Endodermal cell (in vitro differentiated cells): ENCODE data around the gene HYAL1. TPM values are rescaled to one million over a fixed set of nuclear protein-coding genes. Genes with fewer than 3 reads are reported as not detected.

Experiments
- DNase-seq: peaks from one replicate; pipeline ENCODE4 v3.0.0-alpha.2; 2017
- H3K27ac ChIP-seq: 2 replicates; pipeline ENCODE4 v1.5.1; 2013; ENCODE audit warnings: mild to moderate bottlenecking, low read depth, low read length, moderate library complexity
- H3K27me3 ChIP-seq: 2 replicates; pipeline ENCODE4 v1.6.1; 2013; ENCODE audit warnings: mild to moderate bottlenecking, low read length, moderate library complexity; ENCODE audit not compliant: insufficient read depth, control insufficient read depth, poor library complexity, severe bottlenecking
- H3K36me3 ChIP-seq: 2 replicates; pipeline ENCODE4 v1.7.0; 2013; ENCODE audit warnings: mild to moderate bottlenecking, low read length, moderate library complexity; ENCODE audit not compliant: control insufficient read depth, insufficient read depth
- H3K4me1 ChIP-seq: one replicate; pipeline ENCODE4 v1.7.0; 2013; ENCODE audit warnings: low read length; ENCODE audit not compliant: control insufficient read depth, insufficient read depth
- H3K4me3 ChIP-seq: 2 replicates; pipeline ENCODE4 v1.5.1; 2013; ENCODE audit warnings: mild to moderate bottlenecking, low read length, moderate library complexity
- H3K9ac ChIP-seq: 2 replicates; pipeline ENCODE4 v1.6.1; 2013; ENCODE audit warnings: mild to moderate bottlenecking, low read length, moderate library complexity; ENCODE audit not compliant: poor library complexity, severe bottlenecking; ENCODE audit errors: extremely low read depth
- H3K9me3 ChIP-seq: 2 replicates; pipeline ENCODE4 v1.6.1; 2013; ENCODE audit warnings: mild to moderate bottlenecking, low read length, moderate library complexity; ENCODE audit not compliant: control insufficient read depth
- H3K27ac Mint-ChIP-seq: 2 replicates; pipeline ENCODE4 v1.8.0; 2020; ENCODE audit warnings: mixed read lengths
- H3K27me3 Mint-ChIP-seq: 2 replicates; pipeline ENCODE4 v1.8.0; 2021; ENCODE audit warnings: mild to moderate bottlenecking, mixed read lengths; ENCODE audit not compliant: insufficient read depth
- H3K36me3 Mint-ChIP-seq: 2 replicates; pipeline ENCODE4 v1.8.0; 2020; ENCODE audit warnings: low read depth, mixed read lengths
- H3K4me1 Mint-ChIP-seq: 2 replicates; pipeline ENCODE4 v1.8.0; 2020; ENCODE audit warnings: mixed read lengths
- H3K4me3 Mint-ChIP-seq: 2 replicates; pipeline ENCODE4 v1.8.0; 2020; ENCODE audit warnings: mild to moderate bottlenecking, moderate library complexity, mixed read lengths
- H3K9me3 Mint-ChIP-seq: 2 replicates; pipeline ENCODE4 v1.8.0; 2020; ENCODE audit warnings: mild to moderate bottlenecking, mixed read lengths
- WGBS, 2 experiments: methylation state at CpG; one replicate each; pipeline versions ENCODE4 v1.1.5 to v1.1.7; 2013; ENCODE audit warnings: missing lambda C conversion rate in 2 of 2, mixed read lengths in 1 of 2; ENCODE audit not compliant: insufficient coverage in 1 of 2, insufficient read length in 1 of 2; 5-methylcytosine and 5-hydroxymethylcytosine counted together
- total RNA-seq, 2 donors: library from RNA; stranded (reverse); fragmentation: NEBNext Ultra II Directional in 1 of 2; extraction: Animal tissue kit (Norgen Biotek cat#: 25700) in 1 of 2; gene quantifications; 2 replicates in 1 of 2; 3 replicates in 1 of 2; pipeline ENCODE4 v1.2.1, GENCODE V29; 2021
- TF ChIP-seq, protein P1 (sequence below): fragments of 200-600 bp; sonication (generic); conservative IDR thresholded peaks from 2 replicates; pipeline ENCODE4 v1.5.0; 2021; ENCODE audit warnings: antibody characterized with exemption, mild to moderate bottlenecking

Gene HYAL1
- total RNA-seq, 2 donors from 2014 or later = 0.92 to 1.8 TPM

- H3K36me3 Mint-ChIP-seq = peaks cover 29% of the 10 kb centered on the region
- no peaks in the 10 kb centered on the region for H3K27me3 ChIP-seq
- peak within 1 kb of the TSS; percentile 100 for H3K27ac ChIP-seq
- WGBS, 2 experiments = 47 to 57% methylated on average over 11 to 31 of the region's 31 CpGs
- TF ChIP-seq, protein P1, sequence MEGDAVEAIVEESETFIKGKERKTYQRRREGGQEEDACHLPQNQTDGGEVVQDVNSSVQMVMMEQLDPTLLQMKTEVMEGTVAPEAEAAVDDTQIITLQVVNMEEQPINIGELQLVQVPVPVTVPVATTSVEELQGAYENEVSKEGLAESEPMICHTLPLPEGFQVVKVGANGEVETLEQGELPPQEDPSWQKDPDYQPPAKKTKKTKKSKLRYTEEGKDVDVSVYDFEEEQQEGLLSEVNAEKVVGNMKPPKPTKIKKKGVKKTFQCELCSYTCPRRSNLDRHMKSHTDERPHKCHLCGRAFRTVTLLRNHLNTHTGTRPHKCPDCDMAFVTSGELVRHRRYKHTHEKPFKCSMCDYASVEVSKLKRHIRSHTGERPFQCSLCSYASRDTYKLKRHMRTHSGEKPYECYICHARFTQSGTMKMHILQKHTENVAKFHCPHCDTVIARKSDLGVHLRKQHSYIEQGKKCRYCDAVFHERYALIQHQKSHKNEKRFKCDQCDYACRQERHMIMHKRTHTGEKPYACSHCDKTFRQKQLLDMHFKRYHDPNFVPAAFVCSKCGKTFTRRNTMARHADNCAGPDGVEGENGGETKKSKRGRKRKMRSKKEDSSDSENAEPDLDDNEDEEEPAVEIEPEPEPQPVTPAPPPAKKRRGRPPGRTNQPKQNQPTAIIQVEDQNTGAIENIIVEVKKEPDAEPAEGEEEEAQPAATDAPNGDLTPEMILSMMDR = no peak
- peak; percentile 82 for DNase-seq
- H3K27me3 Mint-ChIP-seq = no peaks in the 10 kb centered on the region
- peak within 1 kb of the TSS; percentile 100 for H3K4me3 ChIP-seq
- peaks cover 57% of the 10 kb centered on the region for H3K36me3 ChIP-seq
- no peaks in the 10 kb centered on the region for H3K9me3 Mint-ChIP-seq
- H3K27ac Mint-ChIP-seq = peak within 1 kb of the TSS; percentile 99
- H3K9ac ChIP-seq = peak within 1 kb of the TSS; percentile 97
- peak within 1 kb of the TSS; percentile 87 for H3K4me3 Mint-ChIP-seq
- H3K4me1 ChIP-seq = peaks cover 23% of the 10 kb centered on the region
- H3K4me1 Mint-ChIP-seq = peaks cover 35% of the 10 kb centered on the region
- no peaks in the 10 kb centered on the region for H3K9me3 ChIP-seq
These were observed 19.2 kb upstream of the HYAL1 start, which contains the start of gene HYAL2 for GRCh38 chr3:50322386-50323091. Gene HYAL2 (minus strand): TSS chr3:50322745. CDS start chr3:50320489, 2,256 bp downstream.

DNA sequence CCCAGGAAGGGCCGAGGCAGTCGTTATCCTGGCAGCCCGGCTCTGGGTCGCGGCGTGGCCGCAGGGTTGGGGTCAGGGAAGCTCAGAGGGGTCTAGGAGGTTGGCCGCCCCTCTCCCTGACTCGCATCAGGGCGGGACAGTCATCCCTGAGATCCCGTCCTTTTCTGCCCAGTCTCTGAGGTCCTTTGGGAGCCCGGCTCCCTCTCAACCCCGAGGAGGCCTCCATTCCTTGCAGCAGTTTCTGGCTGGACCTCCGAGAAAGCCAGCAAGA lies 18.7 kb upstream of the HYAL1 start:
- peaks cover 35% of the 10 kb centered on the region for H3K4me1 Mint-ChIP-seq
- peak overlapping the region; percentile 87 for H3K4me3 Mint-ChIP-seq
- no peaks in the 10 kb centered on the region for H3K9me3 ChIP-seq
- no peak overlapping the region for H3K9ac ChIP-seq
- H3K27me3 Mint-ChIP-seq = no peaks in the 10 kb centered on the region
- H3K27ac ChIP-seq = peak overlapping the region; percentile 66
- DNase-seq = no peak
- H3K27ac Mint-ChIP-seq = peak overlapping the region; percentile 74
- TF ChIP-seq, protein P1 = no peak
- H3K27me3 ChIP-seq = no peaks in the 10 kb centered on the region
- peaks cover 23% of the 10 kb centered on the region for H3K4me1 ChIP-seq
- H3K36me3 ChIP-seq = peaks cover 62% of the 10 kb centered on the region
- WGBS, 2 experiments = 16 to 23% methylated on average over 9 to 14 of the region's 14 CpGs
- peaks cover 32% of the 10 kb centered on the region for H3K36me3 Mint-ChIP-seq
- H3K4me3 ChIP-seq = peak overlapping the region; percentile 100
- no peaks in the 10 kb centered on the region for H3K9me3 Mint-ChIP-seq

DNA sequence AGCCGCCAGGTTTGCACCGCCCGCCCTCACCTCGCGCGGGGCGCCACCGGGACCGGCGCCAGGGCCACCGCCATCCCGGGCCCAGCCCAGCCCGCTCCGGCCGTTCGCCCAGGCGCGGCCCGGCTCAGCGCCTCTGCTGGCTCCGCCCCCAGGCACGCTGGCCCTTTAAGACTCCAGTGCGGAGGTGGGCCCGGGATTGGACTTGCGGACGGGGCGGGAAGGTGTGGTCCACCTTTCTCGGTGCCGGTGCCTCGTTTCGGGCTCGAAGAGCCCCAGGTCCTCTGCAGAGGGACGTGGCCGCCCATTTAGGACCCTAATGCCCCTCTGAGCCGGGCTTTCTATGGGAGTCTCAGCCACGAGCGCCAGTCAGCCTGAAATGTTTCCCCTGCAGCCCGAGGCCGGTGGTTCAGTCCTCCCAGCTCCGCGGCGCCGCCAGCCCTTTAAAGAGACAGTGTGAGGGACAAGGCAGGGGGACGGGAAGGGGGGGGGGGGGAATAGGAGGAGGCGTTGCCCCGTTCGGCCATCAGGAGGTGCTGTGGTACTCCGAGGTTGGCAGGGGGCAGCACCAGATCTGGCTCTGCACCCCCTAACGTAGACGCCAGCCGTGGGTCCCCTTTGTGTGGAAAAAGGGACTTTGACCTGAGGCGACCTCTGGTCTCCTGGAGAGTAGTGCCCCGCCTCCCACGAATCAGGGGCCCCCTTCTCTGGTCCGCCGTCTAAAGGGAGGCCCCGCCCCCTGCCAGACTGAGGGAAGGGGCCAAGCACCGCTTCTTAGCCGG lies 18.2 kb upstream of the HYAL1 start:
- TF ChIP-seq, protein P1 = peak; percentile 83
- Histone ChIP-seq H3K4me3 (peak overlapping the region; percentile 100), H3K9me3 (no peaks in the 10 kb centered on the region), H3K4me1 (peaks cover 23% of the 10 kb centered on the region), H3K27ac (peak overlapping the region; percentile 100), H3K9ac (peak overlapping the region; percentile 97), H3K27me3 (no peaks in the 10 kb centered on the region), H3K36me3 (peaks cover 59% of the 10 kb centered on the region)
- Mint-ChIP-seq H3K4me3 (peak overlapping the region; percentile 87), H3K27me3 (no peaks in the 10 kb centered on the region), H3K27ac (peak overlapping the region; percentile 99), H3K4me1 (peaks cover 35% of the 10 kb centered on the region), H3K36me3 (peaks cover 38% of the 10 kb centered on the region), H3K9me3 (no peaks in the 10 kb centered on the region)
- 1% methylated on average over 20 to 58 of the region's 59 CpGs for WGBS, 2 experiments
- DNase-seq = peak; percentile 97
